Measurements from ENCODE around the gene PROM1. TPM values are rescaled to one million over a fixed set of nuclear protein-coding genes. Genes with fewer than 3 reads are reported as not detected.

Gene PROM1
- total RNA-seq, 4 donors from 2014 or later, result 3.4 to 9.0 (median 5.0) TPM

DNA sequence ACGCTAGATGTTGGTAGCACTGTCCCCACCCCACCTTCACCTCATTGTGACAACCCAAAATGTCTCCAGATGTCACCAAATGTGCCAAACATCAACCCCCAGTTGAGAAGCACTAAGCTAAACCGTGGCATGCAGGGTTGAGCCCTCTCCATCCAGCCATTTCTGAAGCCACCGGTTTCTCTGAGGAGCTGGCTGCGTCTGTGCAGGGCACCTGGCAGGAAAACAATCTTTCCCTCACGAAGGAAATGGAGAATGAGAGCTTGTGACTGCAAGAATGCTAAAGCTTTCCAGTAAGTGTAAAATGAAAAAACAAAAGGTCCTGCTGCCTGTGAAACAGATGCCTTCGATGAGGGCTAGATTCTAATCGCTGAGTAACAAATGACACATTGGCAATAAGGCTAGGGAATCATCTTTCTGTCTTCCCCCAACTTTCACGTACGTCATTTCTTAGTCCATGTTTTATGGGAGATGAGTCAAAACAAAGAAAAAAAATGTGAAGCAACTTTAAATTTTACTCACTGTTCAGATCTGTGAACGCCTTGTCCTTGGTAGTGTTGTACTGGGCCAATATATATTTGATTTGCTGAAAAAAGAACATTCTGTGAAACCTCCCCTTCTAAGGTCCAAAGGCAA is 59.9 kb downstream of the PROM1 start:
- H3K27me3 ChIP-seq, result no peaks in the 10 kb centered on the region
- DNase-seq (ENCODE audit: low spot score in 2 of 2), result no peak

DNA sequence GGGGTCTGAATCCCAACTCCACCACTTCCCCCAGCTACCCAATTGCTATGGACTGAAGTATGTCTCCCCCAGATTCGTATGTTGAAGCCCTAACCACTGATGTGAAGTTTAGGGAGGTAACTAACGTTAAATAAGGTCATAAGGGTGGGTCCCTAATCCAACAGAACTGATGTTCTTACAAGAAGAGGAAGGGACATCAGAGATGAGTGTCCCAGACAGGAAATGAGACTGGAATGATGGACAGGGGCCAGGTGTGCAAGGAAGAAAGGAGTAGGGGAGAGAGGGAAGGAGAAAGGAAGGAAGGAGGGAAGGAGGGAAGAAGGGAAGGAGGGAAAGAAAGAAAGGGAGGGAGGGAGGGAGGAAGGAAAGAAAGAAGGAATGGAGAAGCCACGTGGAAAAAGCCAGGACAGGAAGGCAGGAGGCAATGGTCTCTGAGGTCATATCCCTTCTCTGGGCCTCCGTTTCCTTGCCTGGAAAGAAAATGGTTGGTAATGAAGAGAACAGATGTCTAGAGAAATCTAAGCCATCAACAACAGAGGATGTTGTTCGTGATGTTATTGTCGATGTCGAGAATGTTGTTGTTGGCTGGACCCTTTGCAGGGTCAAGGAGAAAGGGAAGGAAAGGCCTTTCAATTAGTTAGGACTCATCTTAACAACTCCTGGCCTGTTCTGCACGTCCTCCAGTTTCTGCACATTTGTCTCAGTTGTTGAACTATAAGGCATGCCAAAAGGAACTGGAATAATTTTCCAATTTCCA is 61.8 kb downstream of the PROM1 start:
- Histone ChIP-seq H3K27me3 (no peaks in the 10 kb centered on the region), H3K27ac (no peak overlapping the region), H3K36me3 (no peaks in the 10 kb centered on the region), H3K9me3 (no peaks in the 10 kb centered on the region), H3K4me3 (no peak overlapping the region), H3K4me1 (no peaks in the 10 kb centered on the region)
- no peak for DNase-seq (ENCODE audit: low spot score in 2 of 2)
- 72% methylated on average over 8 of the region's 8 CpGs for WGBS
- TF ChIP-seq POLR2AphosphoS5 (IDR thresholded peaks at IDR 0.05), result no peak
- no peak for TF ChIP-seq EP300 (IDR thresholded peaks at IDR 0.05)
- no peak for TF ChIP-seq POLR2A (IDR thresholded peaks at IDR 0.05)
- no peak for TF ChIP-seq CTCF (IDR thresholded peaks at IDR 0.05)

More for the DNA sequence above, 59.9 kb downstream of the PROM1 start:
- H3K9me3 ChIP-seq, result no peaks in the 10 kb centered on the region
- no peaks in the 10 kb centered on the region for H3K36me3 ChIP-seq
- no peak overlapping the region for H3K27ac ChIP-seq
- no peaks in the 10 kb centered on the region for H3K4me1 ChIP-seq
- no peak overlapping the region for H3K4me3 ChIP-seq
- 60% methylated on average over 10 of the region's 10 CpGs for WGBS
- no peak for TF ChIP-seq POLR2A (IDR thresholded peaks at IDR 0.05)
- no peak for TF ChIP-seq POLR2AphosphoS5 (IDR thresholded peaks at IDR 0.05)
- TF ChIP-seq EP300 (IDR thresholded peaks at IDR 0.05), result no peak

DNA sequence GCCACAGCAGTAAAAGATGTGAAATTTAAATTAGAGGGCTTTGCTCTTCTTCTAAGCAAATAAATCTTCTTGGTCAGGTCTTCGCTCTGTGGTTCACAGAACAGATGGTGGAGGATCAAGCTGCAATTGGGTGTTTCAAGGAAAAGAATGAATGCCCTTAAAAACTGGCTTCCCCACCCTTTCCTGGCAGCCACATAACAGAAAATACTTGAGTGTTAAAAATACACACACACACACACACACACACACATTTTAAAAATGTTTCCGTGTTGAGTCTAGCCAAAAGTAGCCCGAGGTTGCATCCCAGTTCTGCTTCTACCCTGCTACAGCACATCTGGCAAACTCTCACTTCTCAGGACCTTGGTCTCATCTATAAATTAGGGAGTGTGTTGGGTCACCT is 64.2 kb downstream of the PROM1 start:
- Histone ChIP-seq H3K9me3 (no peaks in the 10 kb centered on the region), H3K36me3 (no peaks in the 10 kb centered on the region), H3K27me3 (no peaks in the 10 kb centered on the region), H3K4me1 (no peaks in the 10 kb centered on the region), H3K27ac (no peak overlapping the region), H3K4me3 (no peak overlapping the region)
- no peak for DNase-seq (ENCODE audit: low spot score in 2 of 2)
- TF ChIP-seq POLR2A (IDR thresholded peaks at IDR 0.05) (no peak), EP300 (IDR thresholded peaks at IDR 0.05) (no peak), POLR2AphosphoS5 (IDR thresholded peaks at IDR 0.05) (no peak), CTCF (IDR thresholded peaks at IDR 0.05) (no peak)
- 26% methylated on average over 3 of the region's 3 CpGs for WGBS

- Histone ChIP-seq H3K4me1 (no peaks in the 10 kb centered on the region), H3K36me3 (no peaks in the 10 kb centered on the region), H3K27ac (no peak overlapping the region), H3K27me3 (no peaks in the 10 kb centered on the region), H3K4me3 (no peak overlapping the region), H3K9me3 (no peaks in the 10 kb centered on the region)
- WGBS, result 54% methylated on average over 4 of the region's 4 CpGs
- TF ChIP-seq CTCF (IDR thresholded peaks at IDR 0.05) (no peak), POLR2A (IDR thresholded peaks at IDR 0.05) (no peak), EP300 (IDR thresholded peaks at IDR 0.05) (no peak), POLR2AphosphoS5 (IDR thresholded peaks at IDR 0.05) (no peak)
- DNase-seq (ENCODE audit: low spot score in 2 of 2), result no peak
These were observed 65.0 kb downstream of the PROM1 start for GRCh38 chr4:16018841-16019240.

DNA sequence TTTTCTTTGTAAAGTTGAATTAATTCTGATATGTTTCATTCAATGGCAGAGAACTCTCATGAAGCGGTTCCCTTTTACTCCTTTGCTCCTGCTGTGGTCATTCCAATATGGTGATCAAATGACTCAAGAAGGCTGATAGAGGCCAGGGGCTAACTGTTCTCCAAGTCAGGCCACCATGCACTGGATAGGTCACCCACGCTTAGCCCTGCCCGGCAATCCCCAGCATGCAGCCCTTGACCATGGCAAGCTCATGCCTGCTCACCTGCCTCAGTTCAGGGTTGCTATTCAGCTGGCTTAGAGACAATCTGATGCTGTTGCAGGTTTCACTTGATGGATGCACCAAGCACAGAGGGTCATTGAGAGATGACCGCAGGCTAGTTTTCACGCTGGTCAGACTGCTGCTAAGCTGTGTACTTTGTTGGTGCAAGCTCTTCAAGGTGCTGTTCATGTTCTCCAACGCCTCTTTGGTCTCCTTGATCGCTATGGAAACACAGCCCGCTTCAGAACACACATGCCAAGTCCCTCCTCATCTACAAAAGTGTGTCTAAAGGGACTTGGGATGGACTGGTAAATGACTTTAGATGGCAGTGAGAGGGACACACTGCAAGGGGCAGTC is 65.7 kb downstream of the PROM1 start:
- H3K27ac ChIP-seq, result no peak overlapping the region
- 82% methylated on average over 8 of the region's 8 CpGs for WGBS
- TF ChIP-seq CTCF (IDR thresholded peaks at IDR 0.05) (no peak), POLR2AphosphoS5 (IDR thresholded peaks at IDR 0.05) (no peak), EP300 (IDR thresholded peaks at IDR 0.05) (no peak), POLR2A (IDR thresholded peaks at IDR 0.05) (no peak)
- no peaks in the 10 kb centered on the region for H3K9me3 ChIP-seq
- no peaks in the 10 kb centered on the region for H3K36me3 ChIP-seq
- no peaks in the 10 kb centered on the region for H3K4me1 ChIP-seq
- no peak overlapping the region for H3K4me3 ChIP-seq
- H3K27me3 ChIP-seq, result no peaks in the 10 kb centered on the region
- no peak for DNase-seq (ENCODE audit: low spot score in 2 of 2)
